B cell (primary cell): ENCODE measurements around the gene CDH7. TPM values are rescaled to one million over a fixed set of nuclear protein-coding genes. Genes with fewer than 3 reads are reported as not detected.

Source experiments
- ATAC-seq: fragments of 200-7000 bp; cut with Tn5 transposase; one replicate; pipeline ENCODE4 v1.10.0; 2021; ENCODE audit warnings: low read depth, mild to moderate bottlenecking, moderate number of reproducible peaks, moderate library complexity
- CTCF ChIA-PET: fragments of 350-600 bp; sonication (Branson Sonifier 250); formaldehyde crosslinking; loops from one replicate; lab custom pipeline; 2021; ENCODE audit warnings: antibody characterized with exemption, inconsistent platforms; lab: Charles Lee
- POLR2A ChIA-PET: fragments of 350-600 bp; sonication (Branson Sonifier 250); formaldehyde crosslinking; loops from one replicate; lab custom pipeline; 2021; ENCODE audit warnings: antibody characterized with exemption; lab: Charles Lee
- DNase-seq: peaks from one replicate; pipeline ENCODE4 v3.0.0; 2013
- H2AFZ ChIP-seq: 2 replicates; pipeline ENCODE4 v1.6.1; 2012; ENCODE audit warnings: mild to moderate bottlenecking, low read depth, low read length; ENCODE audit not compliant: insufficient read depth, poor library complexity, severe bottlenecking
- H3K27ac ChIP-seq, 2 donors: 1 replicate in 1 of 2; 2 replicates in 1 of 2; pipeline ENCODE4 v1.5.1; 2012 to 2013; ENCODE audit warnings: low read length in 2 of 2, mild to moderate bottlenecking in 2 of 2, moderate library complexity in 1 of 2
- H3K27me3 ChIP-seq, 4 experiments: fragments of 200-600 bp in 1 of 4; sonication (generic) in 1 of 4; replicated peaks in 1 of 4; 1 replicate in 2 of 4; 2 replicates in 2 of 4; pipeline versions ENCODE4 v1.6.1 to v1.7.0; 2013 to 2016; ENCODE audit warnings: low read length in 3 of 4, mild to moderate bottlenecking in 2 of 4, mixed read lengths in 1 of 4, moderate library complexity in 1 of 4; ENCODE audit not compliant: insufficient read depth in 4 of 4, control insufficient read depth in 3 of 4; ENCODE audit errors: control extremely low read depth in 1 of 4
- H3K36me3 ChIP-seq, 2 experiments: replicated peaks in 1 of 2; 1 replicate in 1 of 2; 2 replicates in 1 of 2; pipeline versions ENCODE4 v1.6.1 to v1.7.1; 2013; ENCODE audit warnings: low read length in 1 of 2; ENCODE audit not compliant: insufficient read depth in 2 of 2, control insufficient read depth in 1 of 2; ENCODE audit errors: control extremely low read depth in 1 of 2, extremely low read depth in 1 of 2
- H3K4me1 ChIP-seq, 2 donors: fragments of 200-600 bp in 1 of 2; sonication (generic) in 1 of 2; 1 replicate in 1 of 2; 2 replicates in 1 of 2; pipeline versions ENCODE4 v1.5.1 to v1.6.1; 2013 to 2017; ENCODE audit warnings: low read length in 2 of 2; ENCODE audit not compliant: control insufficient read depth in 2 of 2, insufficient read depth in 2 of 2
- H3K4me2 ChIP-seq: replicated peaks from 2 replicates; pipeline ENCODE3; 2012; ENCODE audit warnings: mild to moderate bottlenecking, low read depth, low read length; ENCODE audit not compliant: poor library complexity, severe bottlenecking
- H3K4me3 ChIP-seq, 5 experiments: fragments of 200-600 bp in 1 of 5; sonication (generic) in 1 of 5; 1 replicate in 3 of 5; 2 replicates in 2 of 5; pipeline versions ENCODE4 v1.5.1 to v1.7.0; 2011 to 2016; ENCODE audit warnings: low read length in 4 of 5, mild to moderate bottlenecking in 4 of 5, low read depth in 2 of 5, control low read depth in 1 of 5, moderate library complexity in 1 of 5; ENCODE audit not compliant: insufficient read depth in 1 of 5; ENCODE audit errors: control extremely low read depth in 1 of 5, extremely low read depth in 1 of 5
- H3K79me2 ChIP-seq: fragments of 200-600 bp; sonication (generic); one replicate; pipeline ENCODE4 v1.6.0; 2016; ENCODE audit warnings: low read length; ENCODE audit not compliant: control insufficient read depth, insufficient read depth
- H3K9ac ChIP-seq: fragments of 200-600 bp; sonication (generic); 2 replicates; pipeline ENCODE4 v1.6.1; 2017; ENCODE audit warnings: mild to moderate bottlenecking, low read length, moderate library complexity
- H3K9me3 ChIP-seq, 3 donors: one replicate each; pipeline versions ENCODE4 v1.6.1 to v1.7.1; 2013; ENCODE audit warnings: low read length in 2 of 3; ENCODE audit not compliant: control insufficient read depth in 2 of 3, insufficient read depth in 1 of 3; ENCODE audit errors: control extremely low read depth in 1 of 3
- H4K20me1 ChIP-seq: 2 replicates; pipeline ENCODE4 v1.6.0; 2012; ENCODE audit warnings: mild to moderate bottlenecking, low read length; ENCODE audit not compliant: insufficient read depth, control insufficient read depth, poor library complexity, severe bottlenecking
- H3K27ac Mint-ChIP-seq: one replicate; pipeline ENCODE4 v1.8.0; 2021; ENCODE audit warnings: mixed read lengths
- H3K27me3 Mint-ChIP-seq: one replicate; pipeline ENCODE4 v1.8.0; 2021; ENCODE audit warnings: mixed read lengths
- H3K4me1 Mint-ChIP-seq: one replicate; pipeline ENCODE4 v1.8.0; 2021; ENCODE audit warnings: mixed read lengths
- H3K4me3 Mint-ChIP-seq: one replicate; pipeline ENCODE4 v1.8.0; 2021; ENCODE audit warnings: mixed read lengths
- H3K9me3 Mint-ChIP-seq: one replicate; pipeline ENCODE4 v1.8.0; 2022; ENCODE audit warnings: mixed read lengths; ENCODE audit not compliant: insufficient read depth
- EZH2 ChIP-seq: IDR thresholded peaks from 2 replicates; pipeline ENCODE4 v1.6.1; 2012; ENCODE audit warnings: borderline replicate concordance, low read depth, mild to moderate bottlenecking, moderate library complexity, low read length; ENCODE audit not compliant: insufficient read depth, poor library complexity, severe bottlenecking
- WGBS: methylation state at CpG from one replicate; pipeline ENCODE4 v1.1.5; 2013; ENCODE audit warnings: missing lambda C conversion rate; ENCODE audit not compliant: insufficient coverage; 5-methylcytosine and 5-hydroxymethylcytosine counted together
- intact Hi-C: fragments of 100-400 bp; cut with micrococcal nuclease; formaldehyde crosslinking; loops from one replicate; pipeline ENCODE4 v1.10.0; 2022
- polyA plus RNA-seq: library from polyadenylated mRNA; depleted of rRNA; stranded (reverse); fragments of >200 nt; gene quantifications from 2 replicates; pipeline ENCODE4 v1.2.3, GENCODE V29; 2012
- total RNA-seq, 2 donors: library from RNA; stranded (reverse); fragments of 120-200 nt in 1 of 2; gene quantifications; 1 replicate in 1 of 2; 2 replicates in 1 of 2; pipeline versions ENCODE4 v1.2.3 to v1.2.4, GENCODE V29; 2013 to 2022
- TF ChIP-seq, protein P1 (sequence below): fragments of 200-600 bp; IDR thresholded peaks from one replicate; pipeline ENCODE4 v1.8.0; 2022; ENCODE audit warnings: antibody characterized with exemption, mild to moderate bottlenecking

CDH7 gene
- total and polyA plus RNA-seq, 2 donors (not counting 1 experiment from before 2014, with no cell fraction given): not detected

DNA sequence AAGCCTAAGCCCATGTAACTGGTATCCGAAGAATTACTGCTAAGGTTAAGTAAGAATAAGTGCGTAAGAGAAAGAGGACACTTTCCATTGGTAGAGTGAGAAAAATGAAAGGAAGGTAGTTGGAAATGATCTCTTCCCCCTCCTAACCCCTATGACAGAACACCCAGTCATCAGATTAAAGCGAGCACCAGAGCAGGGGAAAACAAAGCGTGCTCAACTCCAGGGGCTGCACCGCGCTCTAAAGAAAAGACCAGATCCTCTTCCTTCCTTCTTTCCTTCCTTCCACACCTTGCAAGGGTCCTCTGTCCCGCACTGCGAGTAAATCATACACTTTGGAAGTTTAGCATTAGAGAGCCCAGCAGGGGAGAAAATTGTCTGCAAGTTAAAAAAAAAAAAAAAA lies 971 bp upstream of the CDH7 start:
- Histone ChIP-seq H3K4me3 (no peak overlapping the region), H2AFZ (no peak overlapping the region), H3K9ac (no peak overlapping the region), H3K27ac (no peak overlapping the region), H3K4me1 (no peaks in the 10 kb centered on the region), H3K9me3 (no peaks in the 10 kb centered on the region), H3K27me3 (peaks cover 0 to 13% (median 0%) of the 10 kb centered on the region in 4 experiments), H3K79me2 (no peaks in the 10 kb centered on the region), H4K20me1 (no peaks in the 10 kb centered on the region), H3K36me3 (no peaks in the 10 kb centered on the region), H3K4me2 (no peak overlapping the region)
- no peak for TF ChIP-seq EZH2
- TF ChIP-seq, protein P1, sequence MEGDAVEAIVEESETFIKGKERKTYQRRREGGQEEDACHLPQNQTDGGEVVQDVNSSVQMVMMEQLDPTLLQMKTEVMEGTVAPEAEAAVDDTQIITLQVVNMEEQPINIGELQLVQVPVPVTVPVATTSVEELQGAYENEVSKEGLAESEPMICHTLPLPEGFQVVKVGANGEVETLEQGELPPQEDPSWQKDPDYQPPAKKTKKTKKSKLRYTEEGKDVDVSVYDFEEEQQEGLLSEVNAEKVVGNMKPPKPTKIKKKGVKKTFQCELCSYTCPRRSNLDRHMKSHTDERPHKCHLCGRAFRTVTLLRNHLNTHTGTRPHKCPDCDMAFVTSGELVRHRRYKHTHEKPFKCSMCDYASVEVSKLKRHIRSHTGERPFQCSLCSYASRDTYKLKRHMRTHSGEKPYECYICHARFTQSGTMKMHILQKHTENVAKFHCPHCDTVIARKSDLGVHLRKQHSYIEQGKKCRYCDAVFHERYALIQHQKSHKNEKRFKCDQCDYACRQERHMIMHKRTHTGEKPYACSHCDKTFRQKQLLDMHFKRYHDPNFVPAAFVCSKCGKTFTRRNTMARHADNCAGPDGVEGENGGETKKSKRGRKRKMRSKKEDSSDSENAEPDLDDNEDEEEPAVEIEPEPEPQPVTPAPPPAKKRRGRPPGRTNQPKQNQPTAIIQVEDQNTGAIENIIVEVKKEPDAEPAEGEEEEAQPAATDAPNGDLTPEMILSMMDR: no peak
- POLR2A ChIA-PET: no interaction called here
- peaks cover 16% of the 10 kb centered on the region for H3K27me3 Mint-ChIP-seq
- no peak overlapping the region for H3K27ac Mint-ChIP-seq
- no peak for ATAC-seq
- no peak overlapping the region for H3K4me3 Mint-ChIP-seq
- no peaks in the 10 kb centered on the region for H3K9me3 Mint-ChIP-seq
- DNase-seq: no peak
- CTCF ChIA-PET: no interaction called here
- H3K4me1 Mint-ChIP-seq: no peaks in the 10 kb centered on the region
- 7% methylated on average over 4 of the region's 8 CpGs for WGBS
- intact Hi-C loops: no loop called here

DNA sequence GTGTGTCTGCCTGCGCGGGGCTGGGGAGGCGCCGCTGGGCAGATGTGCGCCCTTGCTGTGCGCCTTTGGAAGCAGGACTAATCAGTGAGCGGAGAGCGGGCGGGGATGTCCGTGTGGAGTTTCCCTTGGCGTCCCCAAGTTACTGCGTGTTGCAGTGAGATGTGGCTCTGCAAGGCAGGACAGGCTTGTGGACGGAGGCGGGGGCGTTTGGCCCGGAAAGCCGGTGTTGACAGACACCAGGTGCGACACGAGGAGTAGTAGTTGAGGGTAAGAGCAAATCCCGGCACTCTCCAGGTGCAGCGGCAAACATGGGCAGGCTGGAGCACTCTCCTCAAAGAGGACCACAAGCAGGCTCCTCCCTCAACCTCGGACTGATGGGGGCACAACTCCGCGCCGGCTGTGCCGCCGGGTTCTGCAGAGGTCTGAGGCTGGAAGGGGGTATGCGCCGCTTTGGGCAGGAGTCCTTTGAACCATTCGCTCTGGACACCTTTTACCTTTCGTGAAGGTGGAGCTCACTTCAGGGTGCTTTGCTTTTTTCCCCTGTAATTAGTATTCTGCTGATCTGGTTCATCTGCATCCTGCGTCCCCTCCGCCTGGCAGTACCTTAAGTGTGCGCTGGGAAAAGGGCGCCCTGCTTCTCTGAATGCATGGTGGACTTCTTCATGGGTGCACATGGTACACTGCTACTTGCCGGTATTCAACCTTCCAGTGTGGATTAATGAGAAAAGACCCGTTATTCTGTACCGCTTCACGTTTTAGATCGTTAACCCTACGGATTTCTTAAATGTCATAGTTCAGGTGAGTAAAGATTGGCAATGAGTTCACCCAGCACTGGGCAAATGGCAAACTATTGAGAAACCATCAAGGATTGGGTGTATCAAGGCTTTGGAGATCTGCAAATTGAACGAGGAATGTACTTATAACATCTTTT lies 608 bp downstream of the CDH7 start:
- H3K4me2 ChIP-seq: no peak overlapping the region
- Mint-ChIP-seq H3K4me1 (no peaks in the 10 kb centered on the region), H3K4me3 (no peak overlapping the region), H3K9me3 (no peaks in the 10 kb centered on the region), H3K27me3 (peaks cover 16% of the 10 kb centered on the region), H3K27ac (no peak overlapping the region)
- peak; percentile 7 for DNase-seq
- H3K4me1 ChIP-seq: no peaks in the 10 kb centered on the region
- no peak overlapping the region for H3K4me3 ChIP-seq
- WGBS: 12% methylated on average over 41 of the region's 42 CpGs
- peaks cover 0 to 13% (median 0%) of the 10 kb centered on the region in 4 experiments for H3K27me3 ChIP-seq
- TF ChIP-seq EZH2: no peak
- TF ChIP-seq, protein P1: no peak
- no peaks in the 10 kb centered on the region for H4K20me1 ChIP-seq
- intact Hi-C loops: no loop called here
- CTCF ChIA-PET: no interaction called here
- H3K36me3 ChIP-seq: no peaks in the 10 kb centered on the region
- no peak overlapping the region for H2AFZ ChIP-seq
- no peak overlapping the region for H3K9ac ChIP-seq
- H3K79me2 ChIP-seq: no peaks in the 10 kb centered on the region
- no peak for ATAC-seq
- no peak overlapping the region for H3K27ac ChIP-seq
- no peaks in the 10 kb centered on the region for H3K9me3 ChIP-seq
- POLR2A ChIA-PET: no interaction called here
